Measurements from ENCODE around the gene CALML5.
"Not testable (repeated sequence)": the region's sequence is repeated elsewhere in the genome, so short reads cannot be mapped to it uniquely, and the experiment has no call there.

Gene CALML5

GRCh38 chr10:5482016-5482415 lies 17.4 kb downstream of the CALML5 start:
- DNase-seq (ENCODE audit: low read depth) = no peak

- no peak for DNase-seq (ENCODE audit: low read depth)
These were observed 18.2 kb downstream of the CALML5 start for GRCh38 chr10:5481121-5481520.

GRCh38 chr10:5480162-5480941 lies 19.0 kb downstream of the CALML5 start:
- DNase-seq (ENCODE audit: low read depth) = no peak

GRCh38 chr10:5479481-5480161 lies 19.7 kb downstream of the CALML5 start:
- no peak for DNase-seq (ENCODE audit: low read depth)

GRCh38 chr10:5478694-5479305 lies 20.6 kb downstream of the CALML5 start:
- no peak for DNase-seq (ENCODE audit: low read depth)

- no peak for DNase-seq (ENCODE audit: low read depth)
These were observed 21.2 kb downstream of the CALML5 start for GRCh38 chr10:5477948-5478693.

GRCh38 chr10:5476918-5477525 lies 22.3 kb downstream of the CALML5 start:
- DNase-seq (ENCODE audit: low read depth) = no peak

- DNase-seq (ENCODE audit: low read depth) = not testable (repeated sequence)
These were observed 23.2 kb downstream of the CALML5 start for GRCh38 chr10:5475974-5476807.

- not testable (repeated sequence) for DNase-seq (ENCODE audit: low read depth)
These were observed 24.3 kb downstream of the CALML5 start for GRCh38 chr10:5475088-5475487.

GRCh38 chr10:5474642-5475041 lies 24.7 kb downstream of the CALML5 start:
- not testable (repeated sequence) for DNase-seq (ENCODE audit: low read depth)

GRCh38 chr10:5470062-5470751 lies 29.2 kb downstream of the CALML5 start:
- DNase-seq (ENCODE audit: low read depth) = no peak

- no peak for DNase-seq (ENCODE audit: low read depth)
These were observed 29.9 kb downstream of the CALML5 start for GRCh38 chr10:5469353-5470061.

- no peak for DNase-seq (ENCODE audit: low read depth)
These were observed 30.9 kb downstream of the CALML5 start for GRCh38 chr10:5468262-5469106.

- no peak for DNase-seq (ENCODE audit: low read depth)
These were observed 31.6 kb downstream of the CALML5 start for GRCh38 chr10:5467634-5468255.

- DNase-seq (ENCODE audit: low read depth) = no peak
These were observed 32.2 kb downstream of the CALML5 start for GRCh38 chr10:5467207-5467535.

GRCh38 chr10:5466451-5467206 lies 32.7 kb downstream of the CALML5 start:
- no peak for DNase-seq (ENCODE audit: low read depth)

- no peak for DNase-seq (ENCODE audit: low read depth)
These were observed 33.4 kb downstream of the CALML5 start for GRCh38 chr10:5465976-5466450.

GRCh38 chr10:5464546-5464945 lies 34.8 kb downstream of the CALML5 start:
- DNase-seq (ENCODE audit: low read depth) = no peak

Measured in activated gamma-delta T cell treated with anti-CD3 and anti-CD28 coated beads, Interleukin-2, amount 50 U/mL, for 16 hours (primary cell).